Measurements from ENCODE around the gene RBP5.
A peak's percentile ranks its signal among the peaks of the same experiment; 100 is the strongest.

The RBP5 gene

GRCh38 chr12:7144414-7145120, 15.9 kb upstream of the RBP5 start:
- peak; percentile 70 for DNase-seq

GRCh38 chr12:7143564-7143963, 14.9 kb upstream of the RBP5 start:
- no peak for DNase-seq

- DNase-seq, result no peak
Measured at GRCh38 chr12:7142809-7143465, 14.2 kb upstream of the RBP5 start.

- DNase-seq, result peak; percentile 25
Measured at GRCh38 chr12:7142056-7142644, 13.5 kb upstream of the RBP5 start.

GRCh38 chr12:7141351-7142005, 12.8 kb upstream of the RBP5 start:
- DNase-seq, result no peak

- no peak for DNase-seq
Measured at GRCh38 chr12:7139200-7139599, 10.5 kb upstream of the RBP5 start.

GRCh38 chr12:7137908-7138307, 9.2 kb upstream of the RBP5 start:
- DNase-seq, result no peak

- DNase-seq, result no peak
Measured at GRCh38 chr12:7136676-7137075, 8.0 kb upstream of the RBP5 start.

GRCh38 chr12:7136071-7136470, 7.4 kb upstream of the RBP5 start:
- no peak for DNase-seq

GRCh38 chr12:7134396-7135166, 5.9 kb upstream of the RBP5 start:
- DNase-seq, result no peak

GRCh38 chr12:7131502-7131866, 2.8 kb upstream of the RBP5 start:
- DNase-seq, result no peak

GRCh38 chr12:7130701-7131501, 2.2 kb upstream of the RBP5 start:
- DNase-seq, result peak; percentile 23

GRCh38 chr12:7129872-7130691, 1.4 kb upstream of the RBP5 start, which contains the start of gene CLSTN3:
CLSTN3 (plus strand) TSS chr12:7130371; CDS start chr12:7130649, 278 bp downstream.
- DNase-seq, result peak; percentile 51

GRCh38 chr12:7129287-7129871, 690 bp upstream of the RBP5 start:
- DNase-seq, result no peak

GRCh38 chr12:7127916-7128626, 618 bp downstream of the RBP5 start:
- no peak for DNase-seq

- DNase-seq, result no peak
Measured at GRCh38 chr12:7125632-7126227, 3.0 kb downstream of the RBP5 start.

- DNase-seq, result no peak
Measured at GRCh38 chr12:7123806-7124522, 4.7 kb downstream of the RBP5 start.

GRCh38 chr12:7122811-7123769, 5.6 kb downstream of the RBP5 start:
- DNase-seq, result no peak
